Vagina (tissue), 2 donors: ENCODE measurements around the gene ARHGAP19. TPM values are rescaled to one million over a fixed set of nuclear protein-coding genes. Genes with fewer than 3 reads are reported as not detected.

Experiments
- DNase-seq, 2 donors: peaks; one replicate each; pipeline ENCODE4 v3.0.0-alpha.2; 2017; ENCODE audit errors: extremely low spot score in 2 of 2
- H3K27ac ChIP-seq: fragments of 200-600 bp; sonication (generic); one replicate; pipeline ENCODE4 v1.5.1; 2019
- H3K27me3 ChIP-seq: fragments of 200-600 bp; sonication (generic); one replicate; pipeline ENCODE4 v1.5.1; 2019
- H3K36me3 ChIP-seq, 2 donors: fragments of 200-600 bp; sonication (generic); one replicate each; pipeline ENCODE4 v1.5.1; 2017 to 2019
- H3K4me1 ChIP-seq: fragments of 200-600 bp; sonication (generic); one replicate; pipeline ENCODE4 v1.5.1; 2019
- H3K4me3 ChIP-seq, 2 donors: fragments of 200-600 bp; sonication (generic); 1 replicate in 1 of 2; 2 replicates in 1 of 2; pipeline ENCODE4 v1.5.1; 2016 to 2019
- H3K9me3 ChIP-seq: fragments of 200-600 bp; sonication (generic); one replicate; pipeline ENCODE4 v1.5.1; 2019
- POLR2A ChIP-seq, 2 donors: fragments of 450-650 bp; IDR thresholded peaks; one replicate each; pipeline ENCODE4 v1.6.1; 2017; ENCODE audit warnings: antibody characterized with exemption in 2 of 2, mild to moderate bottlenecking in 2 of 2, moderate library complexity in 2 of 2
- POLR2AphosphoS5 ChIP-seq, 2 donors: sonication (generic); formaldehyde crosslinking; IDR thresholded peaks; one replicate each; pipeline ENCODE4 v1.9.0; 2017; ENCODE audit warnings: antibody characterized with exemption in 2 of 2, mild to moderate bottlenecking in 2 of 2, low read depth in 1 of 2; ENCODE audit not compliant: insufficient read depth in 1 of 2
- intact Hi-C: fragments of 100-400 bp; cut with DNase I; formaldehyde crosslinking; loops from one replicate; pipeline ENCODE4 v1.15.1; 2023
- small RNA-seq: library from RNA; depleted of rRNA; stranded (forward); fragments of <200 nt; gene quantifications from one replicate; pipeline ENCODE3, GENCODE V24; 2016
- total RNA-seq: library from RNA; depleted of rRNA; stranded (reverse); fragments of >200 nt; gene quantifications from one replicate; pipeline ENCODE4 v1.2.3, GENCODE V29; 2016
- TF ChIP-seq, protein P1 (sequence below), 3 experiments: fragments of 450-650 bp in 2 of 3; fragments of 200-600 bp in 1 of 3; sonication (generic) in 1 of 3; IDR thresholded peaks; one replicate each; pipeline ENCODE4 v1.5.1; 2017 to 2019; ENCODE audit warnings: antibody characterized with exemption in 3 of 3, mild to moderate bottlenecking in 2 of 3, moderate library complexity in 2 of 3

ARHGAP19 gene
- total RNA-seq, 1 donor from 2014 or later: 3.9 TPM

DNA sequence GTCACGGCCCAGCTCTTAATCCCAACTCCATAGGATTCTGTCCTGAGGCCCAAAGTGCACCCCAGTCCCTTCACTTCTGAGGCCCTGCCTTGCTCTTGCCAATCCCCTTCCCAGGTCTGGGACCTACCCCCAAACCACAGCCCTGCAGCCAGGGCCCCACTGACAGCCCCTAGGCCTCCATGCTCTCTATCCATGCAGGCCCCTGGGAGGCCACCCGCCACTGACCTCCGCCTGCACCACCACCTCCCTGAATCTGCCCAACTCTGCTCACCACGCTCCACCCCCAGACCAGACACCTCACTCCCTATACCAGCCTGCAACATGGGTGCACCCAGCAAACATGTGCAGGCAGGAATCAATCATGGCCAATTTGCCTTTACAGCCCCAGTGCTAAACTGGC lies 116.9 kb downstream of the ARHGAP19 start:
- H3K9me3 ChIP-seq: no peaks in the 10 kb centered on the region
- no peaks in the 10 kb centered on the region for H3K36me3 ChIP-seq
- no peak for DNase-seq
- no peak overlapping the region for H3K4me3 ChIP-seq
- H3K4me1 ChIP-seq: no peaks in the 10 kb centered on the region
- H3K27me3 ChIP-seq: no peaks in the 10 kb centered on the region
- no peak overlapping the region for H3K27ac ChIP-seq
- TF ChIP-seq POLR2AphosphoS5 (IDR thresholded peaks at IDR 0.05; ENCODE audit: insufficient read depth in 1 of 2, low read depth in 1 of 2) (no peak), POLR2A (IDR thresholded peaks at IDR 0.05) (no peak)
- TF ChIP-seq, protein P1, sequence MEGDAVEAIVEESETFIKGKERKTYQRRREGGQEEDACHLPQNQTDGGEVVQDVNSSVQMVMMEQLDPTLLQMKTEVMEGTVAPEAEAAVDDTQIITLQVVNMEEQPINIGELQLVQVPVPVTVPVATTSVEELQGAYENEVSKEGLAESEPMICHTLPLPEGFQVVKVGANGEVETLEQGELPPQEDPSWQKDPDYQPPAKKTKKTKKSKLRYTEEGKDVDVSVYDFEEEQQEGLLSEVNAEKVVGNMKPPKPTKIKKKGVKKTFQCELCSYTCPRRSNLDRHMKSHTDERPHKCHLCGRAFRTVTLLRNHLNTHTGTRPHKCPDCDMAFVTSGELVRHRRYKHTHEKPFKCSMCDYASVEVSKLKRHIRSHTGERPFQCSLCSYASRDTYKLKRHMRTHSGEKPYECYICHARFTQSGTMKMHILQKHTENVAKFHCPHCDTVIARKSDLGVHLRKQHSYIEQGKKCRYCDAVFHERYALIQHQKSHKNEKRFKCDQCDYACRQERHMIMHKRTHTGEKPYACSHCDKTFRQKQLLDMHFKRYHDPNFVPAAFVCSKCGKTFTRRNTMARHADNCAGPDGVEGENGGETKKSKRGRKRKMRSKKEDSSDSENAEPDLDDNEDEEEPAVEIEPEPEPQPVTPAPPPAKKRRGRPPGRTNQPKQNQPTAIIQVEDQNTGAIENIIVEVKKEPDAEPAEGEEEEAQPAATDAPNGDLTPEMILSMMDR (IDR thresholded peaks at IDR 0.05): no peak
- intact Hi-C loops: no loop called here

DNA sequence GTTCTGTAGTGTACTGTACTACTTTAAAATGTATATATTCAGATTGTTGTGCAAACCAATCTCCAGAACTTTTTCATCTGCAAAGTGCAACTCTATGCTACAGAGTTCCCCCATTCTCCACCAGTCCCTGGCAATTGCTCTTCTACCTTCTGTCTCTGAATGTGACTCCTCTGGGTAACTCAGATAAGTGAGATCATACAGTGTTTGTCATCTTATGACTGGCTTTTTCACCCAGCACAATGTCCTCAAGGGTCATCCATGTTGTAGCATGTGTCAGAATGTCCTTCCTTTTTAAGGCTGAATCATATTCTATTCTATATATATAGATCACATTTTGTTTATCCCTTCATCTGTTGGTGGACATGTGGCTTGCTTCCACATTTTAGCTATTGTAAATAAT lies 117.5 kb downstream of the ARHGAP19 start:
- no peak overlapping the region for H3K4me3 ChIP-seq
- no peaks in the 10 kb centered on the region for H3K4me1 ChIP-seq
- no peaks in the 10 kb centered on the region for H3K9me3 ChIP-seq
- no peaks in the 10 kb centered on the region for H3K27me3 ChIP-seq
- no peak for DNase-seq
- TF ChIP-seq, protein P1 (IDR thresholded peaks at IDR 0.05): no peak
- TF ChIP-seq POLR2AphosphoS5 (IDR thresholded peaks at IDR 0.05; ENCODE audit: insufficient read depth in 1 of 2, low read depth in 1 of 2) (no peak), POLR2A (IDR thresholded peaks at IDR 0.05) (no peak)
- no peaks in the 10 kb centered on the region for H3K36me3 ChIP-seq
- H3K27ac ChIP-seq: no peak overlapping the region
- intact Hi-C loops: no loop called here

DNA sequence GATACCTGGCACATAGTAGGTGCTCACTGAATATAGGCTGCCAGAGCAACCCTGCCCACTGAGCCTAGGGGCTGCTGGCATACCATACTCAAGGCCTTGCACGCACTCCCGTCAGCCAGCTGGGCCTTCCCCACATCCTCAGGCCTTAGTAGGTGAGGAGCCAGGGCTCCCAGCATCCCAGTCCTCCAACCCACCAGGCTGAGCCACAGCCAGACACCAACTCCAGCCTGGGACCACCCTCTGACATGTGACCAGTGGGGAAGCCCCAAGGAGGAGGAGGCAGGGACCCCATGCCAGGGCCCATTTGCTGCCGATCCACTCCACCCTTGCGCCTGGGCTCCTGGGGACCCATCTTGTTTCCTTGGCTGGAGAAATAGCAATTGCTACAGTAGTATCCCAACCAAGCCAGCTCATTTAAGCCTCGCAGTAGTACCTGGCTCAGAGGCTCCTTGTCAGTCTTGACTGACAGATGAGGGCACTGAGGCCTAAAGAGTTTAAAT lies 118.1 kb downstream of the ARHGAP19 start:
- DNase-seq: no peak
- intact Hi-C loops: no loop called here
- no peak for TF ChIP-seq POLR2AphosphoS5 (IDR thresholded peaks at IDR 0.05; ENCODE audit: insufficient read depth in 1 of 2, low read depth in 1 of 2)
- no peak for TF ChIP-seq POLR2A (IDR thresholded peaks at IDR 0.05)
- TF ChIP-seq, protein P1 (IDR thresholded peaks at IDR 0.05): no peak
- Histone ChIP-seq H3K27ac (no peak overlapping the region), H3K4me3 (no peak overlapping the region), H3K27me3 (no peaks in the 10 kb centered on the region), H3K36me3 (no peaks in the 10 kb centered on the region), H3K4me1 (no peaks in the 10 kb centered on the region), H3K9me3 (no peaks in the 10 kb centered on the region)

DNA sequence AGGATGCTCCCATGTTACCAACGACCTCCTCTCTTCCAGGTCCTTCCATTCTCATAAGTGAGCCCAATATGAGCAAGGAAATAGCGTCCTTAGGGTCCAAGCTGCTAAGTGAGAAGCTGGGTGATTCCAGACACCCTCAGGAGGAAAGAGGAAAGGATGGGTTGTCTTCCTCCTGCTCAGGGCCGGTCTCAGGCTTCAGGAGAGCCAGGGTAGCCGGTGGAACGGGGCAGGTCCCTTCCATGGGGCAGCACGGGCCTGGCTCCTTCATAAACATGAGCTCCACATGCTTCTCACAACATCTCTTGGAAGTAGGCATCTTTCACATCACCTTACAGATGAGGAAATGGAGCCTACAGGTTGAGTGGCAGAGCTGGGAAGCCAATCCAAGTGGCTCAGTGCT lies 119.4 kb downstream of the ARHGAP19 start:
- Histone ChIP-seq H3K27ac (no peak overlapping the region), H3K36me3 (no peaks in the 10 kb centered on the region), H3K4me3 (no peak overlapping the region), H3K4me1 (no peaks in the 10 kb centered on the region), H3K27me3 (no peaks in the 10 kb centered on the region), H3K9me3 (no peaks in the 10 kb centered on the region)
- no peak for DNase-seq
- TF ChIP-seq POLR2AphosphoS5 (IDR thresholded peaks at IDR 0.05; ENCODE audit: insufficient read depth in 1 of 2, low read depth in 1 of 2) (no peak), POLR2A (IDR thresholded peaks at IDR 0.05) (no peak)
- TF ChIP-seq, protein P1 (IDR thresholded peaks at IDR 0.05): no peak
- intact Hi-C loops: no loop called here

Small RNA genes lying within 50 kb of the gene (small RNA-seq; reads per million reads assigned to genes)
- gene RF00017: not detected

Other genes starting within 250 kb of the ARHGAP19 start
- gene SLIT1, start 106.7 kb downstream of the ARHGAP19 start, total RNA-seq: 0.49 TPM
- 4.4 TPM for gene FRAT1, start 26.6 kb upstream of the ARHGAP19 start, total RNA-seq
- 8.6 TPM for gene FRAT2, start 42.1 kb upstream of the ARHGAP19 start, total RNA-seq
- gene RRP12, start 108.7 kb upstream of the ARHGAP19 start, total RNA-seq: 32.7 TPM
- gene PGAM1, start 133.6 kb upstream of the ARHGAP19 start, total RNA-seq: 224 TPM
- gene EXOSC1, start 153.4 kb upstream of the ARHGAP19 start, total RNA-seq: 37.6 TPM
- 27.3 TPM for gene ZDHHC16, start 153.5 kb upstream of the ARHGAP19 start, total RNA-seq
- gene MMS19, start 205.8 kb upstream of the ARHGAP19 start, total RNA-seq: 92.6 TPM
- gene UBTD1, start 206.3 kb upstream of the ARHGAP19 start, total RNA-seq: 18.4 TPM